Activated B cell treated with CpG ODN at 0.5 μM for 24 hours (primary cell): ENCODE data around the gene ASB11. TPM values are rescaled to one million over a fixed set of nuclear protein-coding genes. Genes with fewer than 3 reads are reported as not detected.

Source experiments
- ATAC-seq: fragments of 200-7000 bp; cut with Tn5 transposase; one replicate; pipeline ENCODE4 v1.10.0; 2021; ENCODE audit warnings: low read depth, mild to moderate bottlenecking, moderate library complexity
- CTCF ChIA-PET: fragments of 350-600 bp; sonication (Branson Sonifier 250); formaldehyde crosslinking; loops from one replicate; lab custom pipeline; 2021; ENCODE audit warnings: antibody characterized with exemption; lab: Charles Lee
- POLR2A ChIA-PET: fragments of 350-600 bp; sonication (Branson Sonifier 250); formaldehyde crosslinking; loops from one replicate; lab custom pipeline; 2021; ENCODE audit warnings: antibody characterized with exemption; lab: Charles Lee
- DNase-seq: peaks from one replicate; pipeline ENCODE4 v3.0.0; 2022
- H3K27ac Mint-ChIP-seq: one replicate; pipeline ENCODE4 v1.8.0; 2020; ENCODE audit warnings: mixed read lengths
- H3K27me3 Mint-ChIP-seq: one replicate; pipeline ENCODE4 v1.8.0; 2021; ENCODE audit warnings: mixed read lengths
- H3K36me3 Mint-ChIP-seq: one replicate; pipeline ENCODE4 v1.8.0; 2021; ENCODE audit warnings: low read depth, mixed read lengths
- H3K4me1 Mint-ChIP-seq: one replicate; pipeline ENCODE4 v1.8.0; 2021; ENCODE audit warnings: mixed read lengths
- H3K4me3 Mint-ChIP-seq: one replicate; pipeline ENCODE4 v1.8.0; 2020; ENCODE audit warnings: mild to moderate bottlenecking, mixed read lengths
- H3K9me3 Mint-ChIP-seq: one replicate; pipeline ENCODE4 v1.8.0; 2020; ENCODE audit warnings: mixed read lengths
- CTCF ChIP-seq: fragments of 200-600 bp; IDR thresholded peaks from one replicate; pipeline ENCODE4 v1.8.0; 2022; ENCODE audit warnings: antibody characterized with exemption, mild to moderate bottlenecking
- intact Hi-C: fragments of 100-400 bp; cut with micrococcal nuclease; formaldehyde crosslinking; loops from one replicate; pipeline ENCODE4 v1.15.1; 2024
- total RNA-seq: library from RNA; stranded (reverse); gene quantifications from 2 replicates; pipeline ENCODE4 v1.2.3, GENCODE V29; 2022

The ASB11 gene
- total RNA-seq, 1 donor from 2014 or later = not detected

GRCh38 chrX:15349046-15349445 lies 33.6 kb upstream of the ASB11 start:
- CTCF ChIA-PET = interaction anchor here (1.0 to 4.0 kb wide), 3 partner anchors 9 to 118 kb away, joined by 3 to 28 read pairs (median 4); no protein-coding TSS in a partner anchor
- POLR2A ChIA-PET = no interaction called here
- no peaks in the 10 kb centered on the region for H3K9me3 Mint-ChIP-seq
- intact Hi-C loops = loop anchor here (1.0 kb wide), 1 partner anchor 119 kb away; no protein-coding TSS in a partner anchor
- DNase-seq = no peak
- H3K27ac Mint-ChIP-seq = no peak overlapping the region
- no peaks in the 10 kb centered on the region for H3K36me3 Mint-ChIP-seq
- no peaks in the 10 kb centered on the region for H3K4me1 Mint-ChIP-seq
- no peak overlapping the region for H3K4me3 Mint-ChIP-seq
- TF ChIP-seq CTCF = no peak
- peak; percentile 40 for ATAC-seq
- H3K27me3 Mint-ChIP-seq = no peaks in the 10 kb centered on the region

DNA sequence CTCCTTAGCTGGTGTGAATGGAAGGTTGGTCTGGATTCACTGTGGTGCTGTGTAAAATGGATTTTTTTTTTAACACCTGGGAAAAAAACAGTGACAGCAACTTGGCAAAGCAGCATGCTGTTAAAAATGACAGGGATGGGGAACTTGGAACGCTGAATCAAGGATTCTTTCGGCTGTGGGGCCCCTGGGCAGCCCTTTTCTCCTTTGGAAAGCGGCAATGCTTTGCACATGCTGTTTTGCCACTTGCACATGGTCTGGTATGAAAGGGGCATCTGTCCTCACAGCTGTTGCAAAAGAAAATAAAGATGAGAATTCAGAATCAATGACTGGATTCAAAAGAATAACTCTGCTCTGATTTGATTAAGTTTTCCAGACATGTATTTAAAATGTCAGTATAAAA lies 30.5 kb upstream of the ASB11 start:
- Mint-ChIP-seq H3K4me3 (no peak overlapping the region), H3K9me3 (no peaks in the 10 kb centered on the region), H3K4me1 (no peaks in the 10 kb centered on the region), H3K36me3 (no peaks in the 10 kb centered on the region), H3K27ac (no peak overlapping the region), H3K27me3 (peaks cover 6% of the 10 kb centered on the region)
- ATAC-seq = no peak
- CTCF ChIA-PET = interaction anchor here (1.0 kb wide), 1 partner anchor 10 kb away, joined by 3 read pairs; no protein-coding TSS in a partner anchor
- intact Hi-C loops = no loop called here
- no peak for DNase-seq
- TF ChIP-seq CTCF = no peak
- POLR2A ChIA-PET = no interaction called here

DNA sequence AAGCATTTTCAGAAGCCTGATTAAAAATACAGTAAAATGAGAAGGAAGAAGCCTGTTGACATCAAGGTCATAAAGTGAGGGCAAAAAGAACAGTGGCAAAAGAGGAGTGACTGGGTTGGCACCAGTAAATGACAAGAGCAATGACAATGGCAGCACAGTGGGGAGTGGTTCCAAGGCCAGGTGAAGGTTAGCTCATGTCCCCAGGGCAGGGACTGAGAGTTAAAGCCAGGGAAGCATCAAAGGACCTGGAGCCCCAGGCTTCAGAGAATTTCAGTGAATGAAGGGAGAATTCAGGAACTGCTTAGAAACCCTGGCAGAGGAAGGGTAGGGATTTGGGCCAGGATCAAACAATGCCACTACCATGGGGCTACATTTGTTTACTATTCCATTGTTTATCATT lies 28.7 kb upstream of the ASB11 start:
- ATAC-seq (no peak), DNase-seq (no peak)
- intact Hi-C loops = no loop called here
- TF ChIP-seq CTCF = no peak
- Mint-ChIP-seq H3K27ac (no peak overlapping the region), H3K9me3 (no peaks in the 10 kb centered on the region), H3K27me3 (peaks cover 9% of the 10 kb centered on the region), H3K4me3 (no peak overlapping the region), H3K4me1 (no peaks in the 10 kb centered on the region), H3K36me3 (no peaks in the 10 kb centered on the region)
- CTCF ChIA-PET = no interaction called here
- POLR2A ChIA-PET = no interaction called here

DNA sequence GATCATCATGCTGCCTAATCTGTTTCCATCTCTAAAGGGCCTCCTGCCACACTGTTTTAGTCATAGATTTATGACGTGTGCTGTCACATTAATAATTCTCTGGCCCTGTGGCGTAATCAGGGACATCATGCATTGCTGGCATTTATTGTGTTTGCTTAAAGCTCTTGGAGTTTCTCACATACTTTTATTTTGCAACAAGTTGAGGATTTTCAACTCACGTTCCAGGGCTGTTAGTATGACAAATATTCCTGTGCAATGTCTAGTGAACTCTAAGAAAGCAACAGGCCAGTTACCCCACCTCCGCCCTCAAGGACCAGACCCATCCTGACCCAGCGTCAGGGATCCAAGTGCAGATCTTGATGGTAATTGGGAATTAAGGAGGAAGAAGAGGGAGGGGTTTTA lies 27.6 kb upstream of the ASB11 start:
- H3K4me3 Mint-ChIP-seq = no peak overlapping the region
- H3K9me3 Mint-ChIP-seq = no peaks in the 10 kb centered on the region
- no peaks in the 10 kb centered on the region for H3K4me1 Mint-ChIP-seq
- no peak overlapping the region for H3K27ac Mint-ChIP-seq
- POLR2A ChIA-PET = no interaction called here
- H3K36me3 Mint-ChIP-seq = no peaks in the 10 kb centered on the region
- CTCF ChIA-PET = no interaction called here
- no peak for DNase-seq
- TF ChIP-seq CTCF = no peak
- intact Hi-C loops = no loop called here
- ATAC-seq = no peak
- H3K27me3 Mint-ChIP-seq = peaks cover 9% of the 10 kb centered on the region

- Mint-ChIP-seq H3K27me3 (peaks cover 9% of the 10 kb centered on the region), H3K4me1 (peaks cover 8% of the 10 kb centered on the region), H3K27ac (no peak overlapping the region), H3K4me3 (no peak overlapping the region), H3K36me3 (no peaks in the 10 kb centered on the region), H3K9me3 (no peaks in the 10 kb centered on the region)
- ChIA-PET CTCF (no interaction called here), POLR2A (no interaction called here)
- ATAC-seq (no peak), DNase-seq (no peak)
- no peak for TF ChIP-seq CTCF
- intact Hi-C loops = no loop called here
Observed at GRCh38 chrX:15340867-15341266, 25.4 kb upstream of the ASB11 start.
